GM21390 (cell line): ENCODE data around the gene MBD6.
"Not testable (repeated sequence)": the region's sequence is repeated elsewhere in the genome, so short reads cannot be mapped to it uniquely, and the experiment has no call there.

Source experiments
- ATAC-seq: cut with Tn5 transposase; IDR thresholded peaks from one replicate; pipeline ENCODE4 v1.9.1; 2021; ENCODE audit not compliant: unreplicated experiment

MBD6 gene

GRCh38 chr12:57514720-57515407, 7.8 kb upstream of the MBD6 start:
- no peak for ATAC-seq

GRCh38 chr12:57515408-57515933, 7.2 kb upstream of the MBD6 start:
- no peak for ATAC-seq

- no peak for ATAC-seq
Observed at GRCh38 chr12:57515934-57516541, 6.6 kb upstream of the MBD6 start.

GRCh38 chr12:57516617-57517153, 5.9 kb upstream of the MBD6 start:
- no peak for ATAC-seq

GRCh38 chr12:57517187-57517586, 5.4 kb upstream of the MBD6 start:
- ATAC-seq: no peak

GRCh38 chr12:57517718-57518117, 4.9 kb upstream of the MBD6 start:
- not testable (repeated sequence) for ATAC-seq

- no peak for ATAC-seq
Observed at GRCh38 chr12:57518176-57518919, 4.3 kb upstream of the MBD6 start.

- ATAC-seq: no peak
Observed at GRCh38 chr12:57518920-57519795, 3.5 kb upstream of the MBD6 start.

- peak; percentile 1 for ATAC-seq
Observed at GRCh38 chr12:57519796-57520052, 2.9 kb upstream of the MBD6 start.

GRCh38 chr12:57520053-57520818, 2.4 kb upstream of the MBD6 start, which contains the start of gene DDIT3:
Gene DDIT3 (minus strand): TSS chr12:57520514. CDS start chr12:57517406, 3,108 bp downstream.
- ATAC-seq: peak; percentile 69

GRCh38 chr12:57521525-57522010, 1.1 kb upstream of the MBD6 start:
- ATAC-seq: no peak

GRCh38 chr12:57522887-57523705, 472 bp downstream of the MBD6 start:
- no peak for ATAC-seq

- no peak for ATAC-seq
Observed at GRCh38 chr12:57523706-57524614, 1.3 kb downstream of the MBD6 start.

GRCh38 chr12:57524814-57525614, 2.4 kb downstream of the MBD6 start:
- no peak for ATAC-seq

GRCh38 chr12:57525615-57526383, 3.2 kb downstream of the MBD6 start:
- no peak for ATAC-seq

- no peak for ATAC-seq
Observed at GRCh38 chr12:57526477-57527126, 4.0 kb downstream of the MBD6 start.
